GM06990 (cell line): ENCODE results near the gene OR5A1.
A peak's percentile ranks its signal among the peaks of the same experiment; 100 is the strongest.
"Not testable (repeated sequence)": the region's sequence is repeated elsewhere in the genome, so short reads cannot be mapped to it uniquely, and the experiment has no call there.

Experiments used
- DNase-seq: peaks from one replicate; pipeline ENCODE4 v3.0.0-alpha.2; 2011; ENCODE audit not compliant: insufficient read length; ENCODE audit errors: extremely low read depth
- H3K27me3 ChIP-seq: replicated peaks from 2 replicates; pipeline ENCODE4 v1.6.0; 2011; ENCODE audit warnings: low read length; ENCODE audit not compliant: control insufficient read depth, insufficient read depth
- H3K36me3 ChIP-seq: 2 replicates; pipeline ENCODE4 v1.5.1; 2011; ENCODE audit warnings: low read length; ENCODE audit not compliant: control insufficient read depth, insufficient read depth
- H3K4me3 ChIP-seq: replicated peaks from 2 replicates; pipeline ENCODE4 v1.5.1; 2011; ENCODE audit warnings: low read depth, mild to moderate bottlenecking, control low read depth, low read length
- TF ChIP-seq, protein P1 (sequence below): IDR thresholded peaks from 2 replicates; pipeline ENCODE4 v1.5.1; 2011; ENCODE audit warnings: low read length, control low read depth, mild to moderate bottlenecking, inconsistent platforms; ENCODE audit not compliant: insufficient read depth, poor library complexity, severe bottlenecking

Gene OR5A1

GRCh38 chr11:59426361-59427067 is 9.8 kb upstream of the OR5A1 start, which contains the start of gene OR5A2:
Gene OR5A2, minus strand, starts transcription at chr11:59426413. Its CDS starts 3,460 bp downstream, at chr11:59422953.
- no peaks in the 10 kb centered on the region for H3K27me3 ChIP-seq
- H3K4me3 ChIP-seq = no peak within 1 kb of the TSS
- no peak for DNase-seq
- no peaks in the 10 kb centered on the region for H3K36me3 ChIP-seq
- TF ChIP-seq, protein P1, sequence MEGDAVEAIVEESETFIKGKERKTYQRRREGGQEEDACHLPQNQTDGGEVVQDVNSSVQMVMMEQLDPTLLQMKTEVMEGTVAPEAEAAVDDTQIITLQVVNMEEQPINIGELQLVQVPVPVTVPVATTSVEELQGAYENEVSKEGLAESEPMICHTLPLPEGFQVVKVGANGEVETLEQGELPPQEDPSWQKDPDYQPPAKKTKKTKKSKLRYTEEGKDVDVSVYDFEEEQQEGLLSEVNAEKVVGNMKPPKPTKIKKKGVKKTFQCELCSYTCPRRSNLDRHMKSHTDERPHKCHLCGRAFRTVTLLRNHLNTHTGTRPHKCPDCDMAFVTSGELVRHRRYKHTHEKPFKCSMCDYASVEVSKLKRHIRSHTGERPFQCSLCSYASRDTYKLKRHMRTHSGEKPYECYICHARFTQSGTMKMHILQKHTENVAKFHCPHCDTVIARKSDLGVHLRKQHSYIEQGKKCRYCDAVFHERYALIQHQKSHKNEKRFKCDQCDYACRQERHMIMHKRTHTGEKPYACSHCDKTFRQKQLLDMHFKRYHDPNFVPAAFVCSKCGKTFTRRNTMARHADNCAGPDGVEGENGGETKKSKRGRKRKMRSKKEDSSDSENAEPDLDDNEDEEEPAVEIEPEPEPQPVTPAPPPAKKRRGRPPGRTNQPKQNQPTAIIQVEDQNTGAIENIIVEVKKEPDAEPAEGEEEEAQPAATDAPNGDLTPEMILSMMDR = no peak

DNA sequence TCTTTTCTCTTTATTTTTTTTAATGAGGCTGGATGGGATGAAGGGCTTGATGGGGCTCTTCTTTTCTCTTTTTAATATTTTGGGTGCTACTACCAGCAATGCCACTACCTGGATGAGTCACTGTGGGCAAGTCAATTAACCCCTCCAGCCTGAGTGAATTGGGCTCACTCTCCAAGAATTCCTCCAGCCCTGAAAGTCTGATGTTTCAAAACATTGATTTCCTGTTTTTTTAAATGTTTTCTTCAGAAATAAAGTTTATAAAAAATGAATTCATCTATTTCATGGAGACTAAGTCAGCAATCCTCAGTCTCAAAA is 9.2 kb upstream of the OR5A1 start:
- TF ChIP-seq, protein P1 = no peak
- no peaks in the 10 kb centered on the region for H3K27me3 ChIP-seq
- H3K4me3 ChIP-seq = no peak overlapping the region
- DNase-seq = no peak
- H3K36me3 ChIP-seq = no peaks in the 10 kb centered on the region

DNA sequence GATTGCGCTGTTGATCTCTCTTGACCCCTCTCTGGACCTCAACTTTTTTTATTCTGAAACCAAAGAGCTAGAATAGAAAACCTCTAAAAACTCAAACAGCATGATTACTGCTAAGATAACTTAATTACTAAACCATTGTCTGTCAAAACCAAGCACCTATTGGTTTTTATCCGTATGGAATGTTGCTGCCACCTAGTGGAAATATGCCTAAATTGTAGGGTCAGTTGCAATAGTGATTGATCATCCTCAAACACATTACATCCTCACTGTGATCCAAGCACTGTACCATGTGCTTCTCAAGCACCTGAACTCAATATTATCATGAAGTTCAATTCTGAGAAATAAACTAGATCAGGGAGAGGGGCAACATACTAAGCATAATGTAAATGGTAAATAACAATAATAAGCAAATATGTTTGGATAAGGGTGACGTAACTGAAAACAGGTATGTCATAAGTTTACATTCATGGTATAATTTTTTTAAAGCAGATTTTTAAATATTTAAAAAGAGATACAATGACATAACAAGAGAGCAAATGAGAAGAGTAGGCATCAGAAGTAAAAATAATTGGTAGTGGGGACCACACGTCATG is 6.2 kb upstream of the OR5A1 start:
- peak; percentile 3 for DNase-seq
- TF ChIP-seq, protein P1 = peak; percentile 67
- Histone ChIP-seq H3K4me3 (no peak overlapping the region), H3K36me3 (no peaks in the 10 kb centered on the region), H3K27me3 (no peaks in the 10 kb centered on the region)

- Histone ChIP-seq H3K4me3 (no peak overlapping the region), H3K36me3 (no peaks in the 10 kb centered on the region), H3K27me3 (no peaks in the 10 kb centered on the region)
- TF ChIP-seq, protein P1 = no peak
- DNase-seq = no peak
These were observed 1.5 kb downstream of the OR5A1 start for GRCh38 chr11:59437770-59438169.

DNA sequence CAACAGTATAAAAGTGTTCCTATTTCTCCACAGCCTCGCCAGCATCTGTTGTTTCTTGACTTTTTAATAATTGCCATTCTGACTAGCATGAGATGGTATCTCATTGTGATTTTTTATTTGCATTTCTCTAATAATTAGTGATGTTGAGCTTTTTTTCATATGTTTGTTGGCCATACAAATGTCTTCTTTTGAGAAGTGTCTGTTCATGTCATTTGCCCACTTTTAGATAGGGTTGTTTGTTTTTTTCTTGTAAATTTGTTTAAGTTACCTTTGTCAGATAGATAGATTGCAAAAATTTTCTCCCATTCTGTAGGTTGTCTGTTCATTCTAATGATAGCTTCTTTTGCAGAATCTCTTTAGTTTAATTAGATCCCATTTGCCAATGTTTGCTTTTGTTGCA is 9.4 kb downstream of the OR5A1 start:
- DNase-seq, H3K36me3 ChIP-seq, H3K27me3 ChIP-seq, H3K4me3 ChIP-seq: not testable (repeated sequence)

DNA sequence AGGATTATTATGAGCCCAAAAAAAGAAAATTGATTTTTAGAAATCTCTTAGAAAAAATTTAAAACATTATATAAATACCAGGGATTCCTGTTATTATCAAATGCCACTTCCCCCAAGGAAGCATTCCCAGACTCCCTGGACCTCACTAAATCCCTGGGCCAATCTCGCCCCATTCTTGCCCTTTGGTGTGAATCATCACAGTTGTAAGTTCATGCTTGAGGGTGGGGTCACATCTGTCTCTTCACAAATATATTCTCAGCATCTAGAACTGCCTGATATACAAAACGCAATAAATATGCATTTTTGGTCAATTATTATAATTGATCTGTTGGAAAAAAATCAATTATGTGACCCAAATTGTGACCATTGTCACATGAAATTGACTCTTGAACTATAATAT is 12.2 kb downstream of the OR5A1 start:
- Histone ChIP-seq H3K4me3 (no peak overlapping the region), H3K36me3 (no peaks in the 10 kb centered on the region), H3K27me3 (no peaks in the 10 kb centered on the region; the same call in 1 of the 2 replicates)
- DNase-seq = no peak
- TF ChIP-seq, protein P1 = no peak
